Activated CD4-positive, alpha-beta memory T cell treated with anti-CD3 and anti-CD28 coated beads, Interleukin-2, amount 10 ng/mL, durations not matched to agents 7 days and 5 days (primary cell): ENCODE data around the gene STAB2. TPM values are rescaled to one million over a fixed set of nuclear protein-coding genes. Genes with fewer than 3 reads are reported as not detected.

Experiments
- CTCF ChIA-PET: fragments of 350-600 bp; sonication (Branson Sonifier 250); formaldehyde crosslinking; loops from one replicate; lab custom pipeline; 2021; ENCODE audit warnings: antibody characterized with exemption, inconsistent platforms; lab: Charles Lee
- POLR2A ChIA-PET: fragments of 350-600 bp; sonication (Branson Sonifier 250); formaldehyde crosslinking; loops from one replicate; lab custom pipeline; 2021; ENCODE audit warnings: antibody characterized with exemption; lab: Charles Lee
- DNase-seq: peaks from one replicate; pipeline ENCODE4 v3.0.0-alpha.2; 2020
- H3K27ac Mint-ChIP-seq: one replicate; pipeline ENCODE4 v1.8.0; 2021; ENCODE audit warnings: mild to moderate bottlenecking, mixed read lengths
- H3K27me3 Mint-ChIP-seq: one replicate; pipeline ENCODE4 v1.8.0; 2021; ENCODE audit warnings: mixed read lengths
- H3K36me3 Mint-ChIP-seq: one replicate; pipeline ENCODE4 v1.8.0; 2021; ENCODE audit warnings: low read depth, mixed read lengths
- H3K4me1 Mint-ChIP-seq: one replicate; pipeline ENCODE4 v1.8.0; 2021; ENCODE audit warnings: mixed read lengths
- H3K4me3 Mint-ChIP-seq: one replicate; pipeline ENCODE4 v1.8.0; 2021; ENCODE audit warnings: mild to moderate bottlenecking, mixed read lengths
- H3K9me3 Mint-ChIP-seq: one replicate; pipeline ENCODE4 v1.8.0; 2021; ENCODE audit warnings: mixed read lengths
- total RNA-seq, 2 experiments: library from RNA; stranded (reverse); gene quantifications; one replicate each; pipeline ENCODE4 v1.2.3, GENCODE V29; 2021

Gene STAB2
- total RNA-seq, 2 experiments from 2014 or later, result not detected

- POLR2A ChIA-PET, result no interaction called here
- CTCF ChIA-PET, result no interaction called here
These were observed 25.9 kb upstream of the STAB2 start for GRCh38 chr12:103561174-103561573.

GRCh38 chr12:103566398-103566797 lies 20.7 kb upstream of the STAB2 start:
- Mint-ChIP-seq H3K4me3 (no peak overlapping the region), H3K36me3 (no peaks in the 10 kb centered on the region), H3K27me3 (peaks cover 40% of the 10 kb centered on the region), H3K4me1 (no peaks in the 10 kb centered on the region), H3K27ac (no peak overlapping the region), H3K9me3 (no peaks in the 10 kb centered on the region)
- no peak for DNase-seq
- CTCF ChIA-PET, result no interaction called here
- POLR2A ChIA-PET, result no interaction called here

More at GRCh38 chr12:103561174-103561573, 25.9 kb upstream of the STAB2 start:
- Mint-ChIP-seq H3K4me3 (no peak overlapping the region), H3K27me3 (peaks cover 1% of the 10 kb centered on the region), H3K36me3 (no peaks in the 10 kb centered on the region), H3K9me3 (no peaks in the 10 kb centered on the region), H3K4me1 (no peaks in the 10 kb centered on the region), H3K27ac (no peak overlapping the region)
- DNase-seq, result no peak

GRCh38 chr12:103569278-103569677 lies 17.8 kb upstream of the STAB2 start:
- no peak overlapping the region for H3K27ac Mint-ChIP-seq
- DNase-seq, result no peak
- H3K9me3 Mint-ChIP-seq, result no peaks in the 10 kb centered on the region
- ChIA-PET POLR2A (no interaction called here), CTCF (no interaction called here)
- H3K36me3 Mint-ChIP-seq, result no peaks in the 10 kb centered on the region
- no peaks in the 10 kb centered on the region for H3K4me1 Mint-ChIP-seq
- H3K4me3 Mint-ChIP-seq, result no peak overlapping the region
- peaks cover 58% of the 10 kb centered on the region for H3K27me3 Mint-ChIP-seq

GRCh38 chr12:103571286-103571685 lies 15.8 kb upstream of the STAB2 start:
- ChIA-PET CTCF (no interaction called here), POLR2A (no interaction called here)
- H3K4me1 Mint-ChIP-seq, result peaks cover 3% of the 10 kb centered on the region
- DNase-seq, result no peak
- H3K9me3 Mint-ChIP-seq, result no peaks in the 10 kb centered on the region
- no peak overlapping the region for H3K27ac Mint-ChIP-seq
- no peaks in the 10 kb centered on the region for H3K36me3 Mint-ChIP-seq
- H3K4me3 Mint-ChIP-seq, result no peak overlapping the region
- peaks cover 68% of the 10 kb centered on the region for H3K27me3 Mint-ChIP-seq

GRCh38 chr12:103572312-103573045 lies 14.6 kb upstream of the STAB2 start:
- ChIA-PET CTCF (no interaction called here), POLR2A (no interaction called here)
- H3K4me1 Mint-ChIP-seq, result peaks cover 3% of the 10 kb centered on the region
- no peak overlapping the region for H3K4me3 Mint-ChIP-seq
- H3K27me3 Mint-ChIP-seq, result peaks cover 62% of the 10 kb centered on the region
- no peaks in the 10 kb centered on the region for H3K36me3 Mint-ChIP-seq
- DNase-seq, result no peak
- no peaks in the 10 kb centered on the region for H3K9me3 Mint-ChIP-seq
- H3K27ac Mint-ChIP-seq, result no peak overlapping the region

GRCh38 chr12:103573185-103573584 lies 13.9 kb upstream of the STAB2 start:
- Mint-ChIP-seq H3K4me3 (no peak overlapping the region), H3K27ac (no peak overlapping the region), H3K36me3 (no peaks in the 10 kb centered on the region), H3K4me1 (peaks cover 3% of the 10 kb centered on the region), H3K27me3 (peaks cover 57% of the 10 kb centered on the region), H3K9me3 (no peaks in the 10 kb centered on the region)
- ChIA-PET POLR2A (no interaction called here), CTCF (no interaction called here)
- DNase-seq, result no peak

- H3K4me1 Mint-ChIP-seq, result peaks cover 3% of the 10 kb centered on the region
- no peaks in the 10 kb centered on the region for H3K36me3 Mint-ChIP-seq
- H3K27me3 Mint-ChIP-seq, result peaks cover 27% of the 10 kb centered on the region
- H3K9me3 Mint-ChIP-seq, result no peaks in the 10 kb centered on the region
- H3K27ac Mint-ChIP-seq, result no peak overlapping the region
- CTCF ChIA-PET, result no interaction called here
- DNase-seq, result no peak
- H3K4me3 Mint-ChIP-seq, result no peak overlapping the region
- POLR2A ChIA-PET, result no interaction called here
These were observed 8.1 kb upstream of the STAB2 start for GRCh38 chr12:103578926-103579325.

GRCh38 chr12:103580026-103580425 lies 7.0 kb upstream of the STAB2 start:
- peaks cover 3% of the 10 kb centered on the region for H3K4me1 Mint-ChIP-seq
- H3K4me3 Mint-ChIP-seq, result no peak overlapping the region
- H3K27ac Mint-ChIP-seq, result no peak overlapping the region
- H3K36me3 Mint-ChIP-seq, result no peaks in the 10 kb centered on the region
- peaks cover 28% of the 10 kb centered on the region for H3K27me3 Mint-ChIP-seq
- ChIA-PET POLR2A (no interaction called here), CTCF (no interaction called here)
- no peak for DNase-seq
- H3K9me3 Mint-ChIP-seq, result no peaks in the 10 kb centered on the region

GRCh38 chr12:103583008-103583407 lies 4.1 kb upstream of the STAB2 start:
- Mint-ChIP-seq H3K27me3 (peaks cover 23% of the 10 kb centered on the region), H3K4me3 (no peak overlapping the region), H3K9me3 (no peaks in the 10 kb centered on the region), H3K36me3 (no peaks in the 10 kb centered on the region), H3K4me1 (no peaks in the 10 kb centered on the region), H3K27ac (no peak overlapping the region)
- ChIA-PET POLR2A (no interaction called here), CTCF (interaction anchor here (1.6 kb wide), 1 partner anchor 50 kb away, joined by 4 read pairs; no protein-coding TSS in a partner anchor)
- no peak for DNase-seq

GRCh38 chr12:103586132-103586531 lies 941 bp upstream of the STAB2 start:
- Mint-ChIP-seq H3K4me1 (no peaks in the 10 kb centered on the region), H3K27ac (no peak overlapping the region), H3K27me3 (peaks cover 14% of the 10 kb centered on the region), H3K9me3 (no peaks in the 10 kb centered on the region), H3K36me3 (no peaks in the 10 kb centered on the region), H3K4me3 (no peak overlapping the region)
- ChIA-PET POLR2A (no interaction called here), CTCF (no interaction called here)
- DNase-seq, result no peak

- H3K4me3 Mint-ChIP-seq, result no peak overlapping the region
- H3K36me3 Mint-ChIP-seq, result no peaks in the 10 kb centered on the region
- DNase-seq, result no peak
- H3K27ac Mint-ChIP-seq, result no peak overlapping the region
- H3K27me3 Mint-ChIP-seq, result peaks cover 16% of the 10 kb centered on the region
- ChIA-PET POLR2A (no interaction called here), CTCF (interaction anchor here (1.2 kb wide), 1 partner anchor 13 kb away, joined by 5 read pairs; no protein-coding TSS in a partner anchor)
- H3K9me3 Mint-ChIP-seq, result no peaks in the 10 kb centered on the region
- H3K4me1 Mint-ChIP-seq, result no peaks in the 10 kb centered on the region
These were observed 1.6 kb downstream of the STAB2 start for GRCh38 chr12:103588680-103589079.

- H3K36me3 Mint-ChIP-seq, result no peaks in the 10 kb centered on the region
- peaks cover 9% of the 10 kb centered on the region for H3K27me3 Mint-ChIP-seq
- H3K4me1 Mint-ChIP-seq, result no peaks in the 10 kb centered on the region
- H3K9me3 Mint-ChIP-seq, result no peaks in the 10 kb centered on the region
- ChIA-PET POLR2A (no interaction called here), CTCF (no interaction called here)
- no peak overlapping the region for H3K27ac Mint-ChIP-seq
- no peak overlapping the region for H3K4me3 Mint-ChIP-seq
- no peak for DNase-seq
These were observed 2.4 kb downstream of the STAB2 start for GRCh38 chr12:103589517-103589916.

- Mint-ChIP-seq H3K27ac (no peak overlapping the region), H3K9me3 (no peaks in the 10 kb centered on the region), H3K4me1 (no peaks in the 10 kb centered on the region), H3K36me3 (no peaks in the 10 kb centered on the region), H3K27me3 (peaks cover 9% of the 10 kb centered on the region), H3K4me3 (no peak overlapping the region)
- no peak for DNase-seq
- CTCF ChIA-PET, result no interaction called here
- POLR2A ChIA-PET, result no interaction called here
These were observed 3.2 kb downstream of the STAB2 start for GRCh38 chr12:103590271-103590670.

- H3K4me1 Mint-ChIP-seq, result no peaks in the 10 kb centered on the region
- H3K9me3 Mint-ChIP-seq, result no peaks in the 10 kb centered on the region
- H3K36me3 Mint-ChIP-seq, result no peaks in the 10 kb centered on the region
- no peak overlapping the region for H3K4me3 Mint-ChIP-seq
- ChIA-PET CTCF (no interaction called here), POLR2A (no interaction called here)
- DNase-seq, result no peak
- H3K27ac Mint-ChIP-seq, result no peak overlapping the region
- H3K27me3 Mint-ChIP-seq, result peaks cover 10% of the 10 kb centered on the region
These were observed 9.9 kb downstream of the STAB2 start for GRCh38 chr12:103596981-103597380.
